Parathyroid adenoma (tissue), 2 donors: ENCODE results near the gene ATG9B.

Experiments used
- H2AFZ ChIP-seq: fragments of 300-600 bp; sonication (generic); one replicate; pipeline ENCODE4 v1.7.0; 2017; ENCODE audit warnings: antibody characterized with exemption, mild to moderate bottlenecking
- H3K27ac ChIP-seq: fragments of 300-600 bp; sonication (generic); one replicate; pipeline ENCODE4 v1.7.0; 2017
- H3K27me3 ChIP-seq: fragments of 300-600 bp; sonication (generic); one replicate; pipeline ENCODE4 v1.7.0; 2017; ENCODE audit warnings: low read length; ENCODE audit not compliant: control insufficient read depth, insufficient read depth
- H3K36me3 ChIP-seq: fragments of 300-600 bp; sonication (generic); one replicate; pipeline ENCODE4 v1.7.0; 2017; ENCODE audit warnings: low read length; ENCODE audit not compliant: control insufficient read depth, insufficient read depth
- H3K4me1 ChIP-seq: fragments of 300-600 bp; sonication (generic); one replicate; pipeline ENCODE4 v1.7.0; 2017; ENCODE audit warnings: control low read depth
- H3K4me2 ChIP-seq: fragments of 300-600 bp; sonication (generic); one replicate; pipeline ENCODE4 v1.7.0; 2017; ENCODE audit warnings: low read length
- H3K4me3 ChIP-seq: fragments of 300-600 bp; sonication (generic); one replicate; pipeline ENCODE4 v1.7.0; 2017; ENCODE audit warnings: low read depth, low read length
- H3K79me2 ChIP-seq: fragments of 300-600 bp; sonication (generic); one replicate; pipeline ENCODE4 v1.7.0; 2017; ENCODE audit warnings: control low read depth
- H3K9ac ChIP-seq: fragments of 300-600 bp; sonication (generic); one replicate; pipeline ENCODE4 v1.7.0; 2017; ENCODE audit warnings: mild to moderate bottlenecking
- H3K9me3 ChIP-seq: fragments of 300-600 bp; sonication (generic); one replicate; pipeline ENCODE4 v1.7.0; 2017; ENCODE audit warnings: low read length; ENCODE audit not compliant: control insufficient read depth
- TF ChIP-seq, protein P1 (sequence below): fragments of 300-600 bp; sonication (generic); IDR thresholded peaks from one replicate; pipeline ENCODE4 v1.7.0; 2017; ENCODE audit warnings: antibody characterized with exemption, mild to moderate bottlenecking
- donor health status: primary hyperparathyroidism.

ATG9B gene

GRCh38 chr7:151009327-151010036 lies 14.8 kb downstream of the ATG9B start:
- Histone ChIP-seq H3K9me3 (no peaks in the 10 kb centered on the region), H3K79me2 (no peaks in the 10 kb centered on the region), H3K9ac (no peak overlapping the region), H3K4me3 (no peak overlapping the region), H3K4me1 (no peaks in the 10 kb centered on the region), H3K27ac (no peak overlapping the region), H3K27me3 (no peaks in the 10 kb centered on the region), H3K36me3 (no peaks in the 10 kb centered on the region), H2AFZ (no peak overlapping the region), H3K4me2 (no peak overlapping the region)
- TF ChIP-seq, protein P1, sequence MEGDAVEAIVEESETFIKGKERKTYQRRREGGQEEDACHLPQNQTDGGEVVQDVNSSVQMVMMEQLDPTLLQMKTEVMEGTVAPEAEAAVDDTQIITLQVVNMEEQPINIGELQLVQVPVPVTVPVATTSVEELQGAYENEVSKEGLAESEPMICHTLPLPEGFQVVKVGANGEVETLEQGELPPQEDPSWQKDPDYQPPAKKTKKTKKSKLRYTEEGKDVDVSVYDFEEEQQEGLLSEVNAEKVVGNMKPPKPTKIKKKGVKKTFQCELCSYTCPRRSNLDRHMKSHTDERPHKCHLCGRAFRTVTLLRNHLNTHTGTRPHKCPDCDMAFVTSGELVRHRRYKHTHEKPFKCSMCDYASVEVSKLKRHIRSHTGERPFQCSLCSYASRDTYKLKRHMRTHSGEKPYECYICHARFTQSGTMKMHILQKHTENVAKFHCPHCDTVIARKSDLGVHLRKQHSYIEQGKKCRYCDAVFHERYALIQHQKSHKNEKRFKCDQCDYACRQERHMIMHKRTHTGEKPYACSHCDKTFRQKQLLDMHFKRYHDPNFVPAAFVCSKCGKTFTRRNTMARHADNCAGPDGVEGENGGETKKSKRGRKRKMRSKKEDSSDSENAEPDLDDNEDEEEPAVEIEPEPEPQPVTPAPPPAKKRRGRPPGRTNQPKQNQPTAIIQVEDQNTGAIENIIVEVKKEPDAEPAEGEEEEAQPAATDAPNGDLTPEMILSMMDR: no peak

DNA sequence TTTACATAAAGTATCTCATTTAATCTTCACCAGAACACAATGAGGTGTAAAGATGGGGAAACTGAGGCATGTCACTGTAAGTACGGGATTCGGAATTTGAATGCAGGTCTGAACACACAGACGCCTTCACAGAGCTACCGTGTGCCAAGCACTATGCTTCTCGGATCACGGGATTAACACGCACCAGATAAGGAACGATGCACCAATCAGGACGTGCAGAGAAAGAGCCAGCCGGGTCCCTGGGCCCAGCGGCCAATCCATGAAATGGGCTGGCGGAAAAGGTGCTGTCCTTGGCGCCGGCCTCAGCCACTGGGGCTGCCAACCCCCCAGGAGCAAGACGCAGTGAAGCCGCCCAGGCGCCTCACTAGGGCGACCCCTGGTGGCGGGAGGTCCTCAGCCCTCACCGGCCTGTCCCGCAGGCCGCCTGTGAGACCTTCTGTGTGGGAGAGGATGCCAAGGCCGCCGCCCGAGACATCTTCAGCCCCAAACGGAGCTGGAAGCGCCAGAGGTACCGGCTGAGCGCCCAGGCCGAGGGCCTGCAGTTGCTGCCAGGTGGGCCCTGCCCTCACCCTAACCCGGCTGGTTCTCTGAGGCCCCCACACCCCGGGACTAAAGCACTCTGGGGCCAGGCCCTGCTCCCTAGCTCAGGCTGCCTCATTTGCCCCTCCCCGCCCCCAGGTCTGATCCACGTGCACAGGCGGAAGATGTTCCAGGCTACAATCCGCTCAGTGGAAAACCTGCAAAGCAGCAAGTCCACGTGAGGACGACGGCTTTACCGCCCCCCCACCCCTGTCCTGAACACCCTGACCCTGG lies 15.6 kb downstream of the ATG9B start:
- no peaks in the 10 kb centered on the region for H3K9me3 ChIP-seq
- no peaks in the 10 kb centered on the region for H3K79me2 ChIP-seq
- peak overlapping the region; percentile 75 for H2AFZ ChIP-seq
- H3K4me1 ChIP-seq: no peaks in the 10 kb centered on the region
- no peaks in the 10 kb centered on the region for H3K27me3 ChIP-seq
- H3K4me3 ChIP-seq: no peak overlapping the region
- no peak overlapping the region for H3K27ac ChIP-seq
- H3K4me2 ChIP-seq: no peak overlapping the region
- no peak overlapping the region for H3K9ac ChIP-seq
- no peaks in the 10 kb centered on the region for H3K36me3 ChIP-seq
- TF ChIP-seq, protein P1: peak; percentile 87

GRCh38 chr7:151008143-151008510 lies 16.2 kb downstream of the ATG9B start:
- Histone ChIP-seq H3K9me3 (no peaks in the 10 kb centered on the region), H3K27ac (no peak overlapping the region), H3K79me2 (no peaks in the 10 kb centered on the region), H3K27me3 (no peaks in the 10 kb centered on the region), H3K4me2 (no peak overlapping the region), H3K4me3 (no peak overlapping the region), H3K4me1 (no peaks in the 10 kb centered on the region), H3K36me3 (no peaks in the 10 kb centered on the region), H2AFZ (peak overlapping the region; percentile 75), H3K9ac (no peak overlapping the region)
- TF ChIP-seq, protein P1: no peak

DNA sequence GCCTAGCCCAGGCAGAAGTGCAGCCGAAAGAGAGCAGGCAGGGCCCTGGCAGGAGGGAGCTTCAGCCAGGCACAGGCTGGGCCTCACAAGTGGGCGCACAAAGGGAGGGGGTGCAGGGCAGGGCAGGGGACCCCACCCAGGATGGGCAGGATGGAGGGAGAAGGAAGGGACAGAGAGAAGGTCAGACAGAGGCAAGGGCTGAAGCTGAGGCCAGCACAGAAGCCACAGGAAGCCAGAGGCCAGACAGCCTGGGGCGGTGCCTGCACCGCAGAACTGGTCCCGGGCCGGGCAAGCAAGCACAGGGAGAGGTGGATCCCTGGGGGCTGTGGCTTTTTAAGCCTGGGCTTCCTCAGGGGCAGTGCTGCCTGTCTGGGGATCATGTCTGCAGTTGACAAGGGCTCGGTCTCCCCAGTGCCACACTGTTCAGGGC lies 16.8 kb downstream of the ATG9B start:
- Histone ChIP-seq H3K79me2 (no peaks in the 10 kb centered on the region), H3K4me1 (no peaks in the 10 kb centered on the region), H3K9me3 (no peaks in the 10 kb centered on the region), H2AFZ (no peak overlapping the region), H3K4me2 (no peak overlapping the region), H3K36me3 (no peaks in the 10 kb centered on the region), H3K27ac (no peak overlapping the region), H3K27me3 (no peaks in the 10 kb centered on the region), H3K9ac (no peak overlapping the region), H3K4me3 (no peak overlapping the region)
- TF ChIP-seq, protein P1: no peak
